GM21717 (cell line): Measurements from ENCODE around the gene OR7G3.

Source experiments
- ATAC-seq: cut with Tn5 transposase; IDR thresholded peaks from one replicate; pipeline ENCODE4 v1.9.1; 2021; ENCODE audit warnings: mild to moderate bottlenecking, moderate library complexity; ENCODE audit not compliant: unreplicated experiment

Gene OR7G3

GRCh38 chr19:9126900-9127405, at the start of gene OR7G3:
Gene OR7G3, minus strand, starts transcription at chr19:9126950. Its CDS starts 0 bp downstream, at chr19:9126950.
- ATAC-seq = no peak

GRCh38 chr19:9175326-9175725, 48.6 kb upstream of the OR7G3 start:
- no peak for ATAC-seq

- ATAC-seq = no peak
Measured at GRCh38 chr19:9171393-9171991, 44.7 kb upstream of the OR7G3 start.

- ATAC-seq = no peak
Measured at GRCh38 chr19:9166846-9167245, 40.1 kb upstream of the OR7G3 start.

GRCh38 chr19:9165261-9165660, 38.5 kb upstream of the OR7G3 start:
- ATAC-seq = no peak

GRCh38 chr19:9161427-9161826, 34.7 kb upstream of the OR7G3 start:
- no peak for ATAC-seq

- no peak for ATAC-seq
Measured at GRCh38 chr19:9159891-9160290, 33.1 kb upstream of the OR7G3 start.

- ATAC-seq = no peak
Measured at GRCh38 chr19:9156304-9156703, 29.6 kb upstream of the OR7G3 start.

GRCh38 chr19:9155591-9155990, 28.8 kb upstream of the OR7G3 start:
- ATAC-seq = no peak

- no peak for ATAC-seq
Measured at GRCh38 chr19:9151367-9151766, 24.6 kb upstream of the OR7G3 start.

GRCh38 chr19:9150650-9151049, 23.9 kb upstream of the OR7G3 start:
- no peak for ATAC-seq

- ATAC-seq = no peak
Measured at GRCh38 chr19:9149997-9150396, 23.2 kb upstream of the OR7G3 start.

GRCh38 chr19:9148697-9149096, 21.9 kb upstream of the OR7G3 start:
- ATAC-seq = no peak

GRCh38 chr19:9146882-9147281, 20.1 kb upstream of the OR7G3 start:
- ATAC-seq = no peak

- ATAC-seq = no peak
Measured at GRCh38 chr19:9144920-9145319, 18.2 kb upstream of the OR7G3 start.

GRCh38 chr19:9140159-9140874, 13.6 kb upstream of the OR7G3 start, which contains the start of gene ZNF317:
Gene ZNF317, plus strand, starts transcription at chr19:9140397. Its CDS starts 15,620 bp downstream, at chr19:9156017.
- ATAC-seq = peak; percentile 91

- ATAC-seq = peak; percentile 12
Measured at GRCh38 chr19:9139609-9140158, 12.9 kb upstream of the OR7G3 start.

- no peak for ATAC-seq
Measured at GRCh38 chr19:9132422-9132821, 5.7 kb upstream of the OR7G3 start.

- ATAC-seq = no peak
Measured at GRCh38 chr19:9130965-9131364, 4.2 kb upstream of the OR7G3 start.

- no peak for ATAC-seq
Measured at GRCh38 chr19:9128171-9128570, 1.4 kb upstream of the OR7G3 start.

GRCh38 chr19:9116547-9116946, 10.2 kb downstream of the OR7G3 start:
- ATAC-seq = no peak

- no peak for ATAC-seq
Measured at GRCh38 chr19:9115307-9115813, 11.4 kb downstream of the OR7G3 start, which contains the start of gene OR7G1. Gene OR7G1, minus strand, starts transcription at chr19:9115763. Its CDS starts 0 bp downstream, at chr19:9115763.
